ENCODE measurements around the gene MICAL2. TPM values are rescaled to one million over a fixed set of nuclear protein-coding genes. Genes with fewer than 3 reads are reported as not detected.

Gene MICAL2
- total RNA-seq, 2 donors from 2014 or later, result 1.5 to 1.9 TPM

GRCh38 chr11:12147827-12148226 is 37.4 kb downstream of the MICAL2 start:
- H3K27me3 ChIP-seq (ENCODE audit: control insufficient read depth, insufficient read depth, low read length, poor library complexity, severe bottlenecking), result peaks cover 43% of the 10 kb centered on the region
- Mint-ChIP-seq H3K4me3 (no peak overlapping the region), H3K9me3 (no peaks in the 10 kb centered on the region), H3K27me3 (ENCODE audit: insufficient read depth) (peaks cover 28% of the 10 kb centered on the region), H3K36me3 (ENCODE audit: low read depth) (no peaks in the 10 kb centered on the region), H3K27ac (no peak overlapping the region), H3K4me1 (no peaks in the 10 kb centered on the region)
- no peaks in the 10 kb centered on the region for H3K4me1 ChIP-seq (ENCODE audit: control insufficient read depth, insufficient read depth, low read length)
- no peak overlapping the region for H3K9ac ChIP-seq (ENCODE audit: extremely low read depth, low read length, poor library complexity, severe bottlenecking)
- no peak for TF ChIP-seq CTCF (conservative IDR thresholded peaks at IDR 0.05)
- no peak for DNase-seq
- H3K27ac ChIP-seq (ENCODE audit: low read depth, low read length), result no peak overlapping the region
- H3K4me3 ChIP-seq (ENCODE audit: low read length), result no peak overlapping the region
- no peaks in the 10 kb centered on the region for H3K9me3 ChIP-seq (ENCODE audit: control insufficient read depth, low read length)
- WGBS, 2 experiments (ENCODE audit: insufficient coverage in 1 of 2, insufficient read length in 1 of 2), result 76 to 77% methylated on average over 5 of the region's 5 CpGs
- H3K36me3 ChIP-seq (ENCODE audit: control insufficient read depth, insufficient read depth, low read length), result no peaks in the 10 kb centered on the region

GRCh38 chr11:12148466-12148865 is 38.1 kb downstream of the MICAL2 start:
- Histone ChIP-seq H3K27me3 (ENCODE audit: control insufficient read depth, insufficient read depth, low read length, poor library complexity, severe bottlenecking) (peaks cover 37% of the 10 kb centered on the region), H3K27ac (ENCODE audit: low read depth, low read length) (no peak overlapping the region), H3K4me1 (ENCODE audit: control insufficient read depth, insufficient read depth, low read length) (no peaks in the 10 kb centered on the region), H3K9ac (ENCODE audit: extremely low read depth, low read length, poor library complexity, severe bottlenecking) (no peak overlapping the region), H3K9me3 (ENCODE audit: control insufficient read depth, low read length) (no peaks in the 10 kb centered on the region), H3K36me3 (ENCODE audit: control insufficient read depth, insufficient read depth, low read length) (no peaks in the 10 kb centered on the region), H3K4me3 (ENCODE audit: low read length) (no peak overlapping the region)
- no peaks in the 10 kb centered on the region for H3K4me1 Mint-ChIP-seq
- no peak for TF ChIP-seq CTCF (conservative IDR thresholded peaks at IDR 0.05)
- DNase-seq, result no peak
- no peak overlapping the region for H3K4me3 Mint-ChIP-seq
- no peaks in the 10 kb centered on the region for H3K36me3 Mint-ChIP-seq (ENCODE audit: low read depth)
- no peaks in the 10 kb centered on the region for H3K9me3 Mint-ChIP-seq
- 90 to 100% methylated on average over 1 to 3 of the region's 3 CpGs for WGBS, 2 experiments (ENCODE audit: insufficient coverage in 1 of 2, insufficient read length in 1 of 2)
- peaks cover 21% of the 10 kb centered on the region for H3K27me3 Mint-ChIP-seq (ENCODE audit: insufficient read depth)
- no peak overlapping the region for H3K27ac Mint-ChIP-seq

GRCh38 chr11:12148882-12149281 is 38.5 kb downstream of the MICAL2 start:
- H3K27ac Mint-ChIP-seq, result no peak overlapping the region
- H3K27me3 ChIP-seq (ENCODE audit: control insufficient read depth, insufficient read depth, low read length, poor library complexity, severe bottlenecking), result peaks cover 33% of the 10 kb centered on the region
- no peak overlapping the region for H3K4me3 Mint-ChIP-seq
- 91 to 95% methylated on average over 4 of the region's 4 CpGs for WGBS, 2 experiments (ENCODE audit: insufficient coverage in 1 of 2, insufficient read length in 1 of 2)
- H3K9ac ChIP-seq (ENCODE audit: extremely low read depth, low read length, poor library complexity, severe bottlenecking), result no peak overlapping the region
- H3K36me3 ChIP-seq (ENCODE audit: control insufficient read depth, insufficient read depth, low read length), result no peaks in the 10 kb centered on the region
- no peak for DNase-seq
- no peaks in the 10 kb centered on the region for H3K9me3 ChIP-seq (ENCODE audit: control insufficient read depth, low read length)
- H3K27ac ChIP-seq (ENCODE audit: low read depth, low read length), result no peak overlapping the region
- H3K36me3 Mint-ChIP-seq (ENCODE audit: low read depth), result no peaks in the 10 kb centered on the region
- peaks cover 17% of the 10 kb centered on the region for H3K27me3 Mint-ChIP-seq (ENCODE audit: insufficient read depth)
- H3K4me3 ChIP-seq (ENCODE audit: low read length), result no peak overlapping the region
- H3K4me1 Mint-ChIP-seq, result peaks cover 1% of the 10 kb centered on the region
- TF ChIP-seq CTCF (conservative IDR thresholded peaks at IDR 0.05), result no peak
- no peaks in the 10 kb centered on the region for H3K9me3 Mint-ChIP-seq
- H3K4me1 ChIP-seq (ENCODE audit: control insufficient read depth, insufficient read depth, low read length), result no peaks in the 10 kb centered on the region
